CD4-positive, alpha-beta T cell treated with Interleukin-6 at 100 ng/mL for 8 hours (primary cell): ENCODE measurements around the gene ANTKMT.

Source experiments
- DNase-seq: peaks from one replicate; pipeline ENCODE4 v3.0.0-alpha.2; 2020; ENCODE audit warnings: mixed read lengths, low spot score

The ANTKMT gene

DNA sequence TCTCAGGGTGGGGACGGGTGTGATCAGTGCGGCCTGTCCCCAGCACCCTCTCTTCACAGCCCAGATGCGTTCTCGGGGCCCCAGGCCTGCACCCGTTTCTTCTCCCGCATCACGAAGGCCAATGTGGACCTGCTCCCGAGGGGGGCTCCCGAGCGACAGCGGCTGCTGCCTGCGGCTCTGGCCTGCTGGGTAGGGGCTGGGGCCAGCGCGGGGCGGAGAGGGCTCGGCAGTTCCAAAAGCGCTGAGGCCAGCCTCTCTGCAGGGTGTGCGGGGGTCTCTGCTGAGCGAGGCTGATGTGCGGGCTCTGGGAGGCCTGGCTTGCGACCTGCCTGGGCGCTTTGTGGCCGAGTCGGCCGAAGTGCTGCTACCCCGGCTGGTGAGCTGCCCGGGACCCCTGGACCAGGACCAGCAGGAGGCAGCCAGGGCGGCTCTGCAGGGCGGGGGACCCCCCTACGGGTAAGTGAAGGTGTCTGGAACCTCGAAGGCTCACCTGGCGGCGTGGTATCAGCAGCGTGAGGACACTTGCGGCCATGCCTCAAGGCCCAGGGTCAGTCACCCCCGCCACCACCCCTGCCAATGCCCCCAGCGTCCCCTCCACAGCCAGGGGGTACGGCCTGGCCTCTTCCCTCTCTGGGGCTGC lies 44.0 kb downstream of the ANTKMT start:
- DNase-seq: no peak

- no peak for DNase-seq
These were observed 44.5 kb downstream of the ANTKMT start for GRCh38 chr16:765488-765865.

DNA sequence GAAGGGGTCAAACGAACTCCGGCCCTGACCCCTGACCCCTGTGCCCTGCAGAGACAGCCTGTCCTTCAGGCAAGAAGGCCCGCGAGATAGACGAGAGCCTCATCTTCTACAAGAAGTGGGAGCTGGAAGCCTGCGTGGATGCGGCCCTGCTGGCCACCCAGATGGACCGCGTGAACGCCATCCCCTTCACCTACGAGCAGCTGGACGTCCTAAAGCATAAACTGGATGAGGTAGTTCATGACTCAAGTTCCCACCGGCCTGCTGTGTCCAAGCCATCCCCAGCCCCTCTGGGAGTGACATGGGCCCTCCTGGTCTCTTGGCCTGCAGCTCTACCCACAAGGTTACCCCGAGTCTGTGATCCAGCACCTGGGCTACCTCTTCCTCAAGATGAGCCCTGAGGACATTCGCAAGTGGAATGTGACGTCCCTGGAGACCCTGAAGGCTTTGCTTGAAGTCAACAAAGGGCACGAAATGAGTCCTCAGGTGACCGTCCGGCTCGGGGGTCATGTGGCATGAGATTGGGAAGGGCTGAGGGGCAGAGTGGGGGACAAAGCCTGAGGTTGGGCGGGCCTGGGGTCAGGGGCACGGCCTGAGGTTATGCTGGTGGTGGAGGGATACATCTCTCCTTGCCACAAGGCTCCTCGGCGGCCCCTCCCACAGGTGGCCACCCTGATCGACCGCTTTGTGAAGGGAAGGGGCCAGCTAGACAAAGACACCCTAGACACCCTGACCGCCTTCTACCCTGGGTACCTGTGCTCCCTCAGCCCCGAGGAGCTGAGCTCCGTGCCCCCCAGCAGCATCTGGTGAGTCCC lies 45.3 kb downstream of the ANTKMT start:
- no peak for DNase-seq

- no peak for DNase-seq
These were observed 46.1 kb downstream of the ANTKMT start for GRCh38 chr16:766820-767640.

GRCh38 chr16:767743-768235 lies 46.8 kb downstream of the ANTKMT start:
- no peak for DNase-seq

DNA sequence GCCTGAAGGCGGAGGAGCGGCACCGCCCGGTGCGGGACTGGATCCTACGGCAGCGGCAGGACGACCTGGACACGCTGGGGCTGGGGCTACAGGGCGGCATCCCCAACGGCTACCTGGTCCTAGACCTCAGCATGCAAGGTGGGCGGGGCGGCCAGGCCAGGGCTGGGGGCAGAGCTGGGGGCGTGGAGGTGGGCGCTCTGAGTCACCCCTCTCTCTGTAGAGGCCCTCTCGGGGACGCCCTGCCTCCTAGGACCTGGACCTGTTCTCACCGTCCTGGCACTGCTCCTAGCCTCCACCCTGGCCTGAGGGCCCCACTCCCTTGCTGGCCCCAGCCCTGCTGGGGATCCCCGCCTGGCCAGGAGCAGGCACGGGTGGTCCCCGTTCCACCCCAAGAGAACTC lies 47.5 kb downstream of the ANTKMT start:
- DNase-seq: no peak

- no peak for DNase-seq
These were observed 48.3 kb downstream of the ANTKMT start for GRCh38 chr16:769184-769784.

DNA sequence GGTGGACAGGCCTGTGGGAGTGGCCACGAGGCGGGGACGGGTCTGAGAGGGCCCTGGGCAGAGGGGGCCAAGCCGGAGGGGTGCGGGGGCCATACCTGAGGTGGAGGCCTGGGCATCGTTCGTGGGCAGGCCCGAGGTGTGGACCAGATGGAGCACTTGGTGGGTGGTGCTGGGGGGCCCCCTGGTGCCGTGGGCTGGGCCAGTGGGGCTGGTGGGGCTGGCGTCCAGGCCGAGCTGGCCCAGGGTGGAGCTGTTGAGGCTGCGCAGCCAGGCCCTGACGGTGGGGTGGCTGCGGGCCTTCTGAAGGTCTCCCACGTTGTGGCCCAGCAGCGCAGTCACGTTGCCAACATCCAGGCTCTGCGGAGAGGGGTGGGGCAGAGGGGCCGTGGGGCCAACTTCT lies 49.0 kb downstream of the ANTKMT start:
- no peak for DNase-seq

DNA sequence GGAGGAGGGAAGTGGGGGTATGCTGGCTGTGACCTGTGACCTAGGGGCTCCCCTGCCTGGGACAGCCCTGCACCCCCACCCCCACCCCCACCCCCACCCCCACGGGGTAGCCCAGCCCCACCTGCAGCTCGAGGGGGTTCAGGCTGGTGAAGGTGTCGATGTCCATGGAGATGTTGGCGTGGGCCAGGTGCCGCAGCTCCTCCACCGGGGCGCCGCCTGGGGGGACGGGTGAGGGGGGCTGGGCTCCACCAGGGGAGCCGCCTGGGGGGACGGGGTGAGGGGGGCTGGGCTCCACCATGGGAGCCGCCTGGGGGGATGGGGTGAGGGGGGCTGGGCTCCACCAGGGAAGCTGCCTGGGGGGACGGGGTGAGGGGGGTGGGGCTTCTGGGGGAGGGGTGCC lies 49.5 kb downstream of the ANTKMT start:
- no peak for DNase-seq
